DND-41 (cell line): ENCODE measurements around the gene PSMF1.

Experiments
- CTCF ChIP-seq: IDR thresholded peaks from 2 replicates; pipeline ENCODE4 v1.5.1; 2012; ENCODE audit warnings: borderline replicate concordance, low read length, moderate library complexity, mild to moderate bottlenecking; ENCODE audit not compliant: poor library complexity, severe bottlenecking; ENCODE audit errors: extremely low read depth
- EZH2 ChIP-seq: IDR thresholded peaks from 3 replicates; pipeline ENCODE4 v1.6.1; 2012; ENCODE audit warnings: borderline replicate concordance, low read depth, mild to moderate bottlenecking, moderate library complexity, low read length, inconsistent platforms; ENCODE audit not compliant: severe bottlenecking

GRCh38 chr20:1130847-1131246, 12.4 kb downstream of the PSMF1 start:
- no peak for TF ChIP-seq CTCF
- TF ChIP-seq EZH2, result no peak
